Measurements from ENCODE around the gene ATIC. TPM values are rescaled to one million over a fixed set of nuclear protein-coding genes. Genes with fewer than 3 reads are reported as not detected.

Gene ATIC
- total RNA-seq, 1 donor from 2014 or later, result 145 TPM

GRCh38 chr2:215376103-215376780, 64.4 kb downstream of the ATIC start:
- no peaks in the 10 kb centered on the region for H3K27me3 Mint-ChIP-seq
- no peak for DNase-seq (ENCODE audit: low spot score, unreplicated experiment)
- H3K27ac Mint-ChIP-seq, result peak overlapping the region; percentile 74
- H3K4me3 Mint-ChIP-seq (ENCODE audit: low read depth), result no peak overlapping the region
- TF ChIP-seq CTCF (IDR thresholded peaks at IDR 0.05; ENCODE audit: unreplicated experiment), result no peak
- no peaks in the 10 kb centered on the region for H3K4me1 Mint-ChIP-seq (ENCODE audit: low read depth)
- H3K9me3 Mint-ChIP-seq (ENCODE audit: low read depth), result no peaks in the 10 kb centered on the region
- peaks cover 70% of the 10 kb centered on the region for H3K36me3 Mint-ChIP-seq (ENCODE audit: insufficient read depth)

GRCh38 chr2:215377283-215377682, 65.4 kb downstream of the ATIC start:
- Mint-ChIP-seq H3K27me3 (no peaks in the 10 kb centered on the region), H3K27ac (peak overlapping the region; percentile 77), H3K36me3 (ENCODE audit: insufficient read depth) (peaks cover 72% of the 10 kb centered on the region), H3K9me3 (ENCODE audit: low read depth) (no peaks in the 10 kb centered on the region), H3K4me3 (ENCODE audit: low read depth) (no peak overlapping the region), H3K4me1 (ENCODE audit: low read depth) (no peaks in the 10 kb centered on the region)
- DNase-seq (ENCODE audit: low spot score, unreplicated experiment), result no peak
- no peak for TF ChIP-seq CTCF (IDR thresholded peaks at IDR 0.05; ENCODE audit: unreplicated experiment)

- no peak overlapping the region for H3K4me3 Mint-ChIP-seq (ENCODE audit: low read depth)
- no peaks in the 10 kb centered on the region for H3K4me1 Mint-ChIP-seq (ENCODE audit: low read depth)
- no peak for TF ChIP-seq CTCF (IDR thresholded peaks at IDR 0.05; ENCODE audit: unreplicated experiment)
- no peaks in the 10 kb centered on the region for H3K9me3 Mint-ChIP-seq (ENCODE audit: low read depth)
- H3K27me3 Mint-ChIP-seq, result no peaks in the 10 kb centered on the region
- no peak for DNase-seq (ENCODE audit: low spot score, unreplicated experiment)
- peak overlapping the region; percentile 49 for H3K27ac Mint-ChIP-seq
- H3K36me3 Mint-ChIP-seq (ENCODE audit: insufficient read depth), result peaks cover 79% of the 10 kb centered on the region
These were observed 66.2 kb downstream of the ATIC start for GRCh38 chr2:215378045-215378444.

GRCh38 chr2:215379039-215379438, 67.2 kb downstream of the ATIC start:
- H3K4me3 Mint-ChIP-seq (ENCODE audit: low read depth), result no peak overlapping the region
- DNase-seq (ENCODE audit: low spot score, unreplicated experiment), result no peak
- peaks cover 79% of the 10 kb centered on the region for H3K36me3 Mint-ChIP-seq (ENCODE audit: insufficient read depth)
- TF ChIP-seq CTCF (IDR thresholded peaks at IDR 0.05; ENCODE audit: unreplicated experiment), result no peak
- H3K27ac Mint-ChIP-seq, result peak overlapping the region; percentile 60
- H3K4me1 Mint-ChIP-seq (ENCODE audit: low read depth), result no peaks in the 10 kb centered on the region
- no peaks in the 10 kb centered on the region for H3K9me3 Mint-ChIP-seq (ENCODE audit: low read depth)
- H3K27me3 Mint-ChIP-seq, result no peaks in the 10 kb centered on the region

- H3K27ac Mint-ChIP-seq, result peak overlapping the region; percentile 50
- no peak for TF ChIP-seq CTCF (IDR thresholded peaks at IDR 0.05; ENCODE audit: unreplicated experiment)
- H3K36me3 Mint-ChIP-seq (ENCODE audit: insufficient read depth), result peaks cover 77% of the 10 kb centered on the region
- H3K4me3 Mint-ChIP-seq (ENCODE audit: low read depth), result no peak overlapping the region
- H3K27me3 Mint-ChIP-seq, result no peaks in the 10 kb centered on the region
- DNase-seq (ENCODE audit: low spot score, unreplicated experiment), result no peak
- no peaks in the 10 kb centered on the region for H3K9me3 Mint-ChIP-seq (ENCODE audit: low read depth)
- no peaks in the 10 kb centered on the region for H3K4me1 Mint-ChIP-seq (ENCODE audit: low read depth)
These were observed 68.1 kb downstream of the ATIC start for GRCh38 chr2:215379948-215380347.
